K562 (cell line): ENCODE results near the gene ABCE1. TPM values are rescaled to one million over a fixed set of nuclear protein-coding genes. Genes with fewer than 3 reads are reported as not detected.

Experiments
- ATAC-seq: fragments of 200-7000 bp; cut with Tn5 transposase; 3 replicates; pipeline ENCODE4 v1.9.1; 2020; ENCODE audit warnings: moderate library complexity
- BruUV-seq: library from RNA; stranded (reverse); fragments of 400-500 nt; replicated peaks from 2 replicates; lab custom pipeline; 2021; lab: Mats Ljungman, UMichigan
- CTCF ChIA-PET: fragments of 300-600 bp; formaldehyde crosslinking; extraction: SDS; loops from one replicate; lab custom pipeline; 2021; ENCODE audit warnings: low intra/inter-chr PET ratio; lab: Yijun Ruan, JAX
- POLR2A ChIA-PET: fragments of 300-600, 350-650 bp; sonication (Branson Sonifier 250); formaldehyde crosslinking; extraction: SDS; loops from one replicate; lab custom pipeline; 2021; ENCODE audit warnings: antibody characterized with exemption, inconsistent platforms; lab: Yijun Ruan, JAX
- DNase-seq, 4 experiments: peaks; one replicate each; pipeline versions ENCODE4 v3.0.0 to v3.0.0-alpha.2; 2011 to 2018; ENCODE audit warnings: low spot score in 3 of 4, mixed read lengths in 3 of 4; ENCODE audit errors: extremely low read depth in 1 of 4
- FAIRE-seq: peaks from 2 replicates; lab custom pipeline; 2011; peaks lifted over from hg19 to GRCh38; lab: Jason Lieb, UNC
- H2AFZ ChIP-seq: 2 replicates; pipeline ENCODE4 v1.6.0; 2011; ENCODE audit warnings: low read depth, low read length, control low read depth, inconsistent platforms
- H3K27ac ChIP-seq: fragments of 200-600 bp; 3 replicates; pipeline ENCODE4 v1.8.0; 2011; ENCODE audit warnings: low read depth, mild to moderate bottlenecking, control low read depth, inconsistent platforms, low read length, moderate library complexity, mixed read lengths; ENCODE audit errors: extremely low read depth
- H3K27me3 ChIP-seq, 2 experiments: fragments of 300-600 bp in 1 of 2; 2 replicates in 1 of 2; 3 replicates in 1 of 2; pipeline versions ENCODE4 v1.6.0 to v1.8.0; 2011; ENCODE audit warnings: inconsistent platforms in 2 of 2, low read length in 2 of 2, mild to moderate bottlenecking in 1 of 2, mixed read lengths in 1 of 2, moderate library complexity in 1 of 2; ENCODE audit not compliant: control insufficient read depth in 2 of 2, insufficient read depth in 2 of 2
- H3K36me3 ChIP-seq: fragments of 300-600 bp; 3 replicates; pipeline ENCODE4 v1.8.0; 2011; ENCODE audit warnings: mild to moderate bottlenecking, low read length, inconsistent platforms; ENCODE audit not compliant: control insufficient read depth, insufficient read depth
- H3K4me1 ChIP-seq, 2 experiments: fragments of 200-600 bp in 1 of 2; replicated peaks in 1 of 2; 2 replicates in 1 of 2; 3 replicates in 1 of 2; pipeline versions ENCODE4 v1.5.1 to v1.8.0; 2011; ENCODE audit warnings: inconsistent platforms in 2 of 2, low read length in 2 of 2, mild to moderate bottlenecking in 1 of 2, mixed read lengths in 1 of 2, moderate library complexity in 1 of 2; ENCODE audit not compliant: control insufficient read depth in 2 of 2, insufficient read depth in 2 of 2
- H3K4me2 ChIP-seq: 2 replicates; pipeline ENCODE4 v1.6.1; 2011; ENCODE audit warnings: low read length, control low read depth, inconsistent platforms, mixed read lengths; ENCODE audit not compliant: insufficient read depth
- H3K4me3 ChIP-seq: fragments of 200-600 bp; sonication (generic), shearing (Covaris generic); 2 replicates; pipeline ENCODE4 v1.5.1; 2016; ENCODE audit warnings: control low read depth, inconsistent platforms
- H3K79me2 ChIP-seq: fragments of 200-600 bp; 3 replicates; pipeline ENCODE4 v1.8.0; 2011; ENCODE audit warnings: low read length, inconsistent platforms; ENCODE audit not compliant: control insufficient read depth, insufficient read depth
- H3K9ac ChIP-seq, 2 experiments: 2 replicates each; pipeline versions ENCODE4 v1.6.0 to v1.6.1; 2011; ENCODE audit warnings: low read depth in 2 of 2, low read length in 2 of 2, control low read depth in 1 of 2, inconsistent platforms in 1 of 2, mild to moderate bottlenecking in 1 of 2, mixed read lengths in 1 of 2; ENCODE audit not compliant: insufficient read depth in 1 of 2
- H3K9me1 ChIP-seq: one replicate; pipeline ENCODE4 v1.6.0; 2011; ENCODE audit warnings: inconsistent platforms, mild to moderate bottlenecking, low read length, moderate library complexity; ENCODE audit not compliant: control insufficient read depth, insufficient read depth
- H3K9me3 ChIP-seq: replicated peaks from 2 replicates; pipeline ENCODE4 v1.5.1; 2011; ENCODE audit warnings: low read depth, low read length, inconsistent platforms; ENCODE audit not compliant: control insufficient read depth, insufficient read depth
- H4K20me1 ChIP-seq: replicated peaks from 2 replicates; pipeline ENCODE4 v1.6.1; 2011; ENCODE audit warnings: low read length, inconsistent platforms, mixed read lengths; ENCODE audit not compliant: control insufficient read depth, insufficient read depth
- CBFA2T3 ChIP-seq: fragments of 450-650 bp; IDR thresholded peaks from 2 replicates; pipeline ENCODE4 v1.6.1; 2017
- HMBOX1 ChIP-seq: sonication (generic); IDR thresholded peaks from 2 replicates; pipeline ENCODE4 v1.6.1; 2016
- PATZ1 ChIP-seq: fragments of 250-450 bp; sonication (Bioruptor Pico); IDR thresholded peaks from 2 replicates; pipeline ENCODE4 v1.5.0; 2020; ENCODE audit warnings: mild to moderate bottlenecking, borderline replicate concordance
- RAD21 ChIP-seq, 2 experiments: fragments of 250-450 bp in 1 of 2; fragments of 450-650 bp in 1 of 2; sonication (Bioruptor Pico) in 1 of 2; formaldehyde crosslinking in 1 of 2; IDR thresholded peaks in 1 of 2; conservative IDR thresholded peaks in 1 of 2; 2 replicates each; pipeline versions ENCODE4 v1.4.0 to v1.8.0; 2020 to 2022; ENCODE audit warnings: mild to moderate bottlenecking in 2 of 2, moderate library complexity in 1 of 2
- YY1 ChIP-seq, 3 experiments: IDR thresholded peaks; 2 replicates each; pipeline ENCODE4 v1.6.1; 2011; ENCODE audit warnings: low read length in 2 of 3, mild to moderate bottlenecking in 2 of 3, moderate library complexity in 2 of 3, borderline replicate concordance in 1 of 3, control low read depth in 1 of 3, low read depth in 1 of 3; ENCODE audit not compliant: insufficient read depth in 3 of 3, insufficient replicate concordance in 2 of 3, control insufficient read depth in 1 of 3, insufficient read length in 1 of 3; ENCODE audit errors: extremely low read depth in 1 of 3
- ZNF77 ChIP-seq: fragments of 250-450 bp; sonication (Bioruptor Pico); IDR thresholded peaks from 2 replicates; pipeline ENCODE4 v1.5.0; 2020
- WGBS: fragments of 100-300 bp; shearing (Covaris generic); methylation state at CpG from one replicate; pipeline ENCODE4 v1.1.6; 2016; ENCODE audit warnings: low coverage, mixed read lengths; ENCODE audit not compliant: insufficient coverage; ENCODE audit errors: missing lambda C conversion rate; 5-methylcytosine and 5-hydroxymethylcytosine counted together
- in situ Hi-C: fragments of 300-500 bp; cut with MboI; formaldehyde crosslinking; loops from 4 replicates; pipeline ENCODE4 v1.15.0; 2018; ENCODE audit warnings: inconsistent platforms, mixed read lengths
- intact Hi-C: fragments of 100-400 bp; cut with micrococcal nuclease; formaldehyde crosslinking; loops from 2 replicates; pipeline ENCODE4 v1.14.2; 2022
- polyA plus RNA-seq, 8 experiments: library from polyadenylated mRNA; depleted of rRNA in 4 of 8; stranded (reverse) in 5 of 8; unstranded in 3 of 8; fragments of >200 nt; fragmentation: Nextera tagmentation in 2 of 8; fragmentation: Illumina TruSeq in 1 of 8; extraction: Ambion mirVana in 2 of 8; extraction: Trizol in 1 of 8; gene quantifications; 2 replicates each; pipeline versions ENCODE4 v1.2.1 to v1.2.3, GENCODE V29; 2011 to 2014; ENCODE audit warnings: inconsistent platforms in 1 of 8, missing spikeins in 1 of 8
- total RNA-seq, 7 experiments: library from RNA; depleted of rRNA in 6 of 7; stranded (reverse); fragments of >200 nt in 6 of 7; fragmentation: Illumina TruSeq in 2 of 7; extraction: Trizol in 2 of 7; gene quantifications; 2 replicates each; pipeline versions ENCODE4 v1.2.1 to v1.2.3, GENCODE V29; 2011 to 2021; ENCODE audit warnings: low replicate concordance in 1 of 7

ABCE1 gene
- total and polyA plus RNA-seq, 9 of the 15 experiments (the other 6 are each of a cell fraction or from before 2014, with no cell fraction given): 134 to 256 (median 169) TPM

GRCh38 chr4:145177906-145178538, 79.9 kb downstream of the ABCE1 start:
- ChIA-PET CTCF (no interaction called here), POLR2A (interaction anchor here (1.2 to 1.9 kb wide), 5 partner anchors 8 to 37 kb away, joined by 3 to 9 read pairs (median 5); no protein-coding TSS in a partner anchor)
- Histone ChIP-seq H3K4me1 (peaks cover 15 to 18% of the 10 kb centered on the region in 2 experiments), H3K9me1 (no peaks in the 10 kb centered on the region), H3K9me3 (no peaks in the 10 kb centered on the region; the same call in 1 of the 2 replicates), H3K9ac (peak overlapping the region; percentile 83 to 98; a peak in 3 of 4 replicates), H2AFZ (0 out of 2 replicates have a peak overlapping the region, but pooled peaks have one; percentile 18), H3K79me2 (peaks cover 75% of the 10 kb centered on the region), H3K4me2 (peak overlapping the region; percentile 93), H4K20me1 (peaks cover 7% of the 10 kb centered on the region; the same call in 1 of the 2 replicates), H3K4me3 (peak overlapping the region; percentile 75), H3K36me3 (peaks cover 31% of the 10 kb centered on the region), H3K27ac (peak overlapping the region; percentile 97), H3K27me3 (no peaks in the 10 kb centered on the region)
- DNase-seq (peak in 1 of 4 experiments; percentile 50), FAIRE-seq (peak; percentile 55), ATAC-seq (peak; percentile 9)
- TSS peak; percentile 41 for BruUV-seq
- TF ChIP-seq YY1 (IDR thresholded peaks at IDR 0.05; ENCODE audit: borderline replicate concordance in 1 of 3, control insufficient read depth in 1 of 3, extremely low read depth in 1 of 3, insufficient read depth in 3 of 3, insufficient read length in 1 of 3, insufficient replicate concordance in 2 of 3, low read depth in 1 of 3, low read length in 2 of 3) (peak in 1 of 3 experiments; percentile 61), CBFA2T3 (peak; percentile 44; the same call in 1 of the 2 replicates), RAD21 (CRISPR knock-in tag; conservative IDR thresholded peaks at IDR 0.05 in 1 of 2, IDR thresholded peaks at IDR 0.05 in 1 of 2) (no peak), ZNF77 (CRISPR knock-in tag) (no peak), HMBOX1 (peak; percentile 55), PATZ1 (CRISPR knock-in tag) (no peak)
- WGBS: 1% methylated on average over 9 of the region's 9 CpGs
- in situ Hi-C loops: no loop called here
- intact Hi-C loops: loop anchor here (2.0 kb wide), 2 partner anchors 23 to 79 kb away; partner anchors contain the start of genes ABCE1 and ANAPC10
